OCI-LY3 (cell line): ENCODE results near the gene CSNK2A2.

Experiments used
- H2AFZ ChIP-seq: fragments of 200-600, 300-600 bp; shearing (Covaris generic); 2 replicates; pipeline ENCODE4 v1.6.0; 2014; ENCODE audit warnings: antibody characterized with exemption, low read depth, low read length
- H3K27ac ChIP-seq: fragments of 200-600, 300-600 bp; sonication (generic); 2 replicates; pipeline ENCODE4 v1.5.1; 2014; ENCODE audit warnings: mild to moderate bottlenecking, low read length, moderate library complexity, mixed read lengths
- H3K27me3 ChIP-seq: fragments of 200-600, 300-600 bp; sonication (generic); 2 replicates; pipeline ENCODE4 v1.6.1; 2014; ENCODE audit warnings: low read depth, low read length, mixed read lengths
- H3K36me3 ChIP-seq: fragments of 200-600, 300-600 bp; sonication (generic); replicated peaks from 2 replicates; pipeline ENCODE3; 2014; ENCODE audit warnings: low read depth, low read length, mixed read lengths
- H3K4me1 ChIP-seq: fragments of 300-600, 200-600 bp; sonication (generic); 2 replicates; pipeline ENCODE4 v1.6.1; 2014; ENCODE audit warnings: low read length, mixed read lengths
- H3K4me2 ChIP-seq: fragments of 200-600, 300-600 bp; sonication (generic); 2 replicates; pipeline ENCODE4 v1.6.1; 2014; ENCODE audit warnings: low read length, mixed read lengths
- H3K4me3 ChIP-seq: fragments of 300-600, 200-600 bp; sonication (generic); 2 replicates; pipeline ENCODE4 v1.5.1; 2014; ENCODE audit warnings: antibody characterized with exemption, mild to moderate bottlenecking, low read length, moderate library complexity
- H3K79me2 ChIP-seq: fragments of 300-600, 200-600 bp; shearing (Covaris generic); 2 replicates; pipeline ENCODE4 v1.6.1; 2014; ENCODE audit warnings: mild to moderate bottlenecking, low read length, mixed read lengths
- H3K9ac ChIP-seq: fragments of 300-600, 200-600 bp; shearing (Covaris generic); 2 replicates; pipeline ENCODE4 v1.6.0; 2014; ENCODE audit warnings: mild to moderate bottlenecking, low read length, moderate library complexity
- H3K9me3 ChIP-seq: fragments of 200-600, 300-600 bp; shearing (Covaris generic); 2 replicates; pipeline ENCODE4 v1.6.1; 2014; ENCODE audit warnings: low read length, mixed read lengths; ENCODE audit not compliant: insufficient read depth
- H4K20me1 ChIP-seq: fragments of 200-600, 300-600 bp; sonication (generic); 2 replicates; pipeline ENCODE4 v1.6.1; 2016; ENCODE audit warnings: low read length, mixed read lengths; ENCODE audit not compliant: insufficient read depth
- CTCF ChIP-seq: fragments of 200-600, 300-600 bp; sonication (generic); IDR thresholded peaks from 2 replicates; pipeline ENCODE4 v1.5.1; 2014; ENCODE audit warnings: antibody characterized with exemption, low read length, low read depth
- EZH2phosphoT487 ChIP-seq: fragments of 200-600 bp; shearing (Covaris generic); IDR thresholded peaks from 2 replicates; pipeline ENCODE4 v1.6.1; 2018; ENCODE audit warnings: antibody characterized with exemption, mixed run types, low read depth

The CSNK2A2 gene

GRCh38 chr16:58118801-58119508 is 79.0 kb downstream of the CSNK2A2 start:
- Histone ChIP-seq H3K79me2 (peaks cover 67% of the 10 kb centered on the region), H3K27ac (no peak overlapping the region), H4K20me1 (peaks cover 58% of the 10 kb centered on the region), H3K4me1 (peaks cover 12% of the 10 kb centered on the region), H3K4me3 (no peak overlapping the region), H3K9ac (no peak overlapping the region), H3K36me3 (peaks cover 14% of the 10 kb centered on the region), H2AFZ (no peak overlapping the region), H3K4me2 (no peak overlapping the region), H3K9me3 (no peaks in the 10 kb centered on the region), H3K27me3 (no peaks in the 10 kb centered on the region)
- TF ChIP-seq EZH2phosphoT487 (no peak), CTCF (no peak)

- TF ChIP-seq CTCF (no peak), EZH2phosphoT487 (no peak)
- Histone ChIP-seq H3K27me3 (no peaks in the 10 kb centered on the region), H3K4me2 (no peak overlapping the region), H3K9ac (no peak overlapping the region), H2AFZ (no peak overlapping the region), H3K9me3 (no peaks in the 10 kb centered on the region), H3K79me2 (peaks cover 47% of the 10 kb centered on the region), H4K20me1 (peaks cover 42% of the 10 kb centered on the region), H3K27ac (no peak overlapping the region), H3K4me1 (peaks cover 2% of the 10 kb centered on the region), H3K36me3 (peaks cover 18% of the 10 kb centered on the region), H3K4me3 (no peak overlapping the region)
These were observed 81.4 kb downstream of the CSNK2A2 start for GRCh38 chr16:58116529-58116928.

- peaks cover 18% of the 10 kb centered on the region for H3K36me3 ChIP-seq
- H2AFZ ChIP-seq, result no peak overlapping the region
- H3K9me3 ChIP-seq, result no peaks in the 10 kb centered on the region
- peaks cover 37% of the 10 kb centered on the region for H4K20me1 ChIP-seq
- H3K27ac ChIP-seq, result no peak overlapping the region
- no peak overlapping the region for H3K9ac ChIP-seq
- TF ChIP-seq CTCF (no peak), EZH2phosphoT487 (no peak)
- no peaks in the 10 kb centered on the region for H3K4me1 ChIP-seq
- no peak overlapping the region for H3K4me2 ChIP-seq
- no peaks in the 10 kb centered on the region for H3K27me3 ChIP-seq
- H3K79me2 ChIP-seq, result peaks cover 43% of the 10 kb centered on the region
- H3K4me3 ChIP-seq, result no peak overlapping the region
These were observed 81.8 kb downstream of the CSNK2A2 start for GRCh38 chr16:58116081-58116480.

GRCh38 chr16:58114827-58115825 is 82.8 kb downstream of the CSNK2A2 start:
- H3K4me1 ChIP-seq, result peaks cover 1% of the 10 kb centered on the region
- no peak overlapping the region for H3K4me3 ChIP-seq
- H3K9me3 ChIP-seq, result no peaks in the 10 kb centered on the region
- peaks cover 33% of the 10 kb centered on the region for H3K79me2 ChIP-seq
- no peak overlapping the region for H3K9ac ChIP-seq
- no peak overlapping the region for H3K27ac ChIP-seq
- no peak overlapping the region for H2AFZ ChIP-seq
- H4K20me1 ChIP-seq, result peaks cover 28% of the 10 kb centered on the region
- H3K27me3 ChIP-seq, result no peaks in the 10 kb centered on the region
- no peak overlapping the region for H3K4me2 ChIP-seq
- H3K36me3 ChIP-seq, result peaks cover 18% of the 10 kb centered on the region
- no peak for TF ChIP-seq EZH2phosphoT487
- no peak for TF ChIP-seq CTCF
